Activated T-cell treated with anti-CD3 and anti-CD28 coated beads, Interleukin-2, amount 50 U/mL, for 1 hour (primary cell): Measurements from ENCODE around the gene ARFGEF2.
"Not testable (repeated sequence)": the region's sequence is repeated elsewhere in the genome, so short reads cannot be mapped to it uniquely, and the experiment has no call there.

Experiments
- DNase-seq: peaks from one replicate; pipeline ENCODE4 v3.0.0-alpha.2; 2020

Gene ARFGEF2

GRCh38 chr20:48957053-48957481 lies 35.6 kb downstream of the ARFGEF2 start:
- DNase-seq: no peak

GRCh38 chr20:48957533-48957932 lies 36.0 kb downstream of the ARFGEF2 start:
- DNase-seq: no peak

- DNase-seq: no peak
These were observed 37.2 kb downstream of the ARFGEF2 start for GRCh38 chr20:48958743-48959142.

GRCh38 chr20:48959899-48960550 lies 38.5 kb downstream of the ARFGEF2 start:
- no peak for DNase-seq

GRCh38 chr20:48962421-48962820 lies 40.9 kb downstream of the ARFGEF2 start:
- no peak for DNase-seq

GRCh38 chr20:48962976-48963771 lies 41.7 kb downstream of the ARFGEF2 start:
- DNase-seq: no peak

- no peak for DNase-seq
These were observed 43.8 kb downstream of the ARFGEF2 start for GRCh38 chr20:48965189-48965910.

GRCh38 chr20:48970681-48971365 lies 49.3 kb downstream of the ARFGEF2 start:
- DNase-seq: no peak

- no peak for DNase-seq
These were observed 50.4 kb downstream of the ARFGEF2 start for GRCh38 chr20:48971956-48972355.

GRCh38 chr20:48972816-48973215 lies 51.3 kb downstream of the ARFGEF2 start:
- DNase-seq: no peak

- DNase-seq: no peak
These were observed 54.4 kb downstream of the ARFGEF2 start for GRCh38 chr20:48975955-48976354.

- not testable (repeated sequence) for DNase-seq
These were observed 58.5 kb downstream of the ARFGEF2 start for GRCh38 chr20:48979980-48980379.

- no peak for DNase-seq
These were observed 62.2 kb downstream of the ARFGEF2 start for GRCh38 chr20:48983423-48984400.

- DNase-seq: no peak
These were observed 63.2 kb downstream of the ARFGEF2 start for GRCh38 chr20:48984575-48985219.

GRCh38 chr20:48986899-48987298 lies 65.4 kb downstream of the ARFGEF2 start:
- no peak for DNase-seq

GRCh38 chr20:48990467-48990866 lies 69.0 kb downstream of the ARFGEF2 start:
- no peak for DNase-seq

GRCh38 chr20:48995589-48995988 lies 74.1 kb downstream of the ARFGEF2 start:
- DNase-seq: no peak

- DNase-seq: no peak
These were observed 78.7 kb downstream of the ARFGEF2 start for GRCh38 chr20:48999890-49000870.

- no peak for DNase-seq
These were observed 80.2 kb downstream of the ARFGEF2 start for GRCh38 chr20:49001741-49002140.

GRCh38 chr20:49006446-49006980 lies 85.0 kb downstream of the ARFGEF2 start:
- DNase-seq: no peak
